ENCODE data around the gene PTPRN2. TPM values are rescaled to one million over a fixed set of nuclear protein-coding genes. Genes with fewer than 3 reads are reported as not detected.
"Not testable (repeated sequence)": the region's sequence is repeated elsewhere in the genome, so short reads cannot be mapped to it uniquely, and the experiment has no call there.

Gene PTPRN2
- total and polyA plus RNA-seq, 2 donors (not counting 3 experiments of a cell fraction or from before 2014, with no cell fraction given) = 0.62 to 0.88 TPM

GRCh38 chr7:157734676-157735640 lies 852.7 kb downstream of the PTPRN2 start:
- dilution Hi-C loops (cut with MboI; ENCODE audit: extremely low pct_ligation_motif_present, low sequenced_read_pairs) = no loop called here
- no peaks in the 10 kb centered on the region for H3K9me3 ChIP-seq (replicated peaks; ENCODE audit: control insufficient read depth, insufficient read depth, low read length)
- H4K20me1 ChIP-seq (replicated peaks; ENCODE audit: control insufficient read depth, extremely low read depth, insufficient read depth, low read length) = no peaks in the 10 kb centered on the region
- no peaks in the 10 kb centered on the region for H3K4me1 ChIP-seq (ENCODE audit: control insufficient read depth, extremely low read depth, insufficient read depth, low read length)
- BruUV-seq (replicated peaks) = no TSS peak
- H3K4me3 ChIP-seq (replicated peaks in 1 of 3; ENCODE audit: insufficient read depth in 1 of 3, low read depth in 1 of 3, low read length in 3 of 3) = no peak overlapping the region
- no peak overlapping the region for H3K4me2 ChIP-seq (ENCODE audit: insufficient read depth, low read length)
- no peaks in the 10 kb centered on the region for H3K79me2 ChIP-seq (ENCODE audit: control insufficient read depth, insufficient read depth, low read length)
- TF ChIP-seq EZH2 (IDR thresholded peaks at IDR 0.05; ENCODE audit: borderline replicate concordance, low read depth, low read length, severe bottlenecking) (no peak), MYC (IDR thresholded peaks at IDR 0.05; ENCODE audit: low read depth, low read length) (no peak), MAX (IDR thresholded peaks at IDR 0.05; ENCODE audit: insufficient read depth, insufficient read length) (no peak), GATA2 (IDR thresholded peaks at IDR 0.05; ENCODE audit: insufficient read depth, insufficient read length, low read depth, low read length) (no peak), JUN (IDR thresholded peaks at IDR 0.05; ENCODE audit: borderline replicate concordance, insufficient read depth, insufficient read length, low read depth) (no peak)
- no peak overlapping the region for H2AFZ ChIP-seq (ENCODE audit: low read depth, low read length)
- ChIA-PET POLR2A (no interaction called here), CTCF (no interaction called here)
- intact Hi-C loops (cut with micrococcal nuclease) = no loop called here
- DNase-seq (ENCODE audit: low read depth, low spot score) (no peak), FAIRE-seq (no peak)
- no peaks in the 10 kb centered on the region for H3K27me3 ChIP-seq (ENCODE audit: control insufficient read depth in 2 of 2, insufficient read depth in 2 of 2, low read length in 2 of 2)
- no peak overlapping the region for H3K9ac ChIP-seq (replicated peaks; ENCODE audit: extremely low read depth, insufficient read depth, low read length)
- H3K9me1 ChIP-seq (replicated peaks; ENCODE audit: control insufficient read depth, extremely low read depth, insufficient read depth, low read length) = no peaks in the 10 kb centered on the region
- H3K27ac ChIP-seq (ENCODE audit: insufficient read depth, low read depth, low read length) = no peak overlapping the region
- no peaks in the 10 kb centered on the region for H3K36me3 ChIP-seq (ENCODE audit: control insufficient read depth in 2 of 2, extremely low read depth in 1 of 2, insufficient read depth in 2 of 2, low read length in 2 of 2)

GRCh38 chr7:157733760-157734395 lies 853.7 kb downstream of the PTPRN2 start:
- H2AFZ ChIP-seq (ENCODE audit: low read depth, low read length); POLR2A ChIA-PET; H3K9me3 ChIP-seq (replicated peaks; ENCODE audit: control insufficient read depth, insufficient read depth, low read length); H3K9ac ChIP-seq (replicated peaks; ENCODE audit: extremely low read depth, insufficient read depth, low read length); H3K79me2 ChIP-seq (ENCODE audit: control insufficient read depth, insufficient read depth, low read length); H3K36me3 ChIP-seq (ENCODE audit: control insufficient read depth in 2 of 2, extremely low read depth in 1 of 2, insufficient read depth in 2 of 2, low read length in 2 of 2); H3K4me1 ChIP-seq (ENCODE audit: control insufficient read depth, extremely low read depth, insufficient read depth, low read length); intact Hi-C loops (cut with micrococcal nuclease); H3K27ac ChIP-seq (ENCODE audit: insufficient read depth, low read depth, low read length); FAIRE-seq; DNase-seq (ENCODE audit: low read depth, low spot score); H3K27me3 ChIP-seq (ENCODE audit: control insufficient read depth in 2 of 2, insufficient read depth in 2 of 2, low read length in 2 of 2); H4K20me1 ChIP-seq (replicated peaks; ENCODE audit: control insufficient read depth, extremely low read depth, insufficient read depth, low read length); H3K4me2 ChIP-seq (ENCODE audit: insufficient read depth, low read length); dilution Hi-C loops (cut with MboI; ENCODE audit: extremely low pct_ligation_motif_present, low sequenced_read_pairs); CTCF ChIA-PET; H3K9me1 ChIP-seq (replicated peaks; ENCODE audit: control insufficient read depth, extremely low read depth, insufficient read depth, low read length); H3K4me3 ChIP-seq (replicated peaks in 1 of 3; ENCODE audit: insufficient read depth in 1 of 3, low read depth in 1 of 3, low read length in 3 of 3); BruUV-seq (replicated peaks): not testable (repeated sequence)

Data from endothelial cell of umbilical vein (primary cell).